ENCODE measurements around the gene ADGRL3.
A peak's percentile ranks its signal among the peaks of the same experiment; 100 is the strongest.

The ADGRL3 gene

DNA sequence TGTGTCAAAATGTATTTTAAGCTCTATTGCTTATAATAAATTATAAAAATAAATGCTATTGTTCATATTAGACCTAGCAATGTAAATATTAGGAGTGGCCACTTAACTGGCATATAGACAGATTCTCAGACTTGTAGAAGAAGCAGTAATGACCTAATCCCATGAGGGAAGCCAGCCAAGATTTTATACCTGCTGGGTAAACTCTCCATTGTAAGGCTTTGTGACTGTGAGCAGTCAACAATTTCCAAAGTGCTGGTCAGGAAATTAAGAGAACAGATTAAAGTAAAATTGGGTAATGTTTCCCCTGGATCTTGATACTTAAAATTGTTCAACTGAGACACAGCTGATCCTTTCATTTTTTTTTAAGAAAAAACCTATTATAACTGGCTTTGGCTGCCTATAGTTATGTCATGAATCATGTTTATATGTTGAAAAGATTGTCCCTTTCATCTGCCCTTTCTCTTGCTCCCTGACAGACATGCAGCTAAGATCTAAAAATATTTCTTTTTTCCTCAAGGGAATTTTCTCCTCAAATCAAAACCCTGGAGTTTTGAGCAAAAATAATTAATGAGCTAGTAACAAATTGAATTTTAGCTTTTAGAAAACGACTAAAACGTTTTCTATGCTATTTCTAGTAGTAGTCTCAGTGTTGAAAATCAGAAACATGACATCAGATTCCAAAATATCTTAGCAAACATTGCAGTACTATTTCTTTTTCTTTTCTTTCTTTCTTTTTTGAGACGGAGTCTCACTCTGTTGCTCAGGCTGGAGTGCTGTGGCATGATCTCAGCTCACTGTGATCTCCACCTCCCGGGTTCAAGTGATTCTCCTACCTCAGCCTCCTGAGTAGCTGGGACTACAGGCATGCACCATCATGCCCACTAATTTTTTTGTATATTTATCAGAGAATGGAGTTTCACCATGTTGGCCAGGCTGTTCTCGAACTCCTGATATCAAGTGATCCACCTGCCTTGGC lies 77.9 kb downstream of the ADGRL3 start:
- no peak for DNase-seq (ENCODE audit: low read depth, low spot score)

GRCh38 chr4:61292322-61292721 lies 92.2 kb downstream of the ADGRL3 start:
- no peak for DNase-seq (ENCODE audit: low read depth, low spot score)

DNA sequence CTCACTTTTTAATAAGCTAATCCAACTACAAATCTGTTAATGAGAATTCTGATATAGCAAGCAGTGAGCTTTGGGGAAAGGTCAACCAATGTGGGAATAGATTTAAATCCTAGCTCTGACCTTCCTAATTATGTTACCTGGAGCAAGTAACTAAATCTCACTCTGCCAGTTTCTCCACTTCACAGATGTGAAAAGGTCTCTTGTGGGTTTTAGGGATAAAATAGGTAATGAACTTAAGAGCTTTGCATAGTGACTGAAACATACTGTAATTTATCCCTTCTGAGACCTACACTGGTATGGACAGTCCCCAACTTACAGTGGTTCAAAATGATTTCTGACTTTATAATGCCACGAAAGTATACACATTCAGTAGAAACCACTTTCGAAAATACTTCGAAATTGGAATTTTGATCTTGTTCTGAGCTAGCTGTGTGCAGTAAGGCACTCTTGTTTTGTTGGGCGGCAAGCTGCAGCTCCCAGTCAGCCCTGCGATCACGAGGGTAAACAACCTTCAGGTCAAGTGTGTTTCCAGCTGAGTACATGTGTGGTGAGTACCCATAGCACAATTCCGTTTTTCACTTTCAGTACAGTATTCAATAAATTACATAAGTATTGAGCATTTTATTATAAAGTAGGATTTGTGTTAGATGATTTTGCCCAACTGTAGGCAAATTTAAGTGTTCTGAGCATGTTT lies 93.7 kb downstream of the ADGRL3 start:
- DNase-seq (ENCODE audit: low read depth, low spot score) = no peak

- no peak for DNase-seq (ENCODE audit: low read depth, low spot score)
These were observed 94.8 kb downstream of the ADGRL3 start for GRCh38 chr4:61294936-61295335.

DNA sequence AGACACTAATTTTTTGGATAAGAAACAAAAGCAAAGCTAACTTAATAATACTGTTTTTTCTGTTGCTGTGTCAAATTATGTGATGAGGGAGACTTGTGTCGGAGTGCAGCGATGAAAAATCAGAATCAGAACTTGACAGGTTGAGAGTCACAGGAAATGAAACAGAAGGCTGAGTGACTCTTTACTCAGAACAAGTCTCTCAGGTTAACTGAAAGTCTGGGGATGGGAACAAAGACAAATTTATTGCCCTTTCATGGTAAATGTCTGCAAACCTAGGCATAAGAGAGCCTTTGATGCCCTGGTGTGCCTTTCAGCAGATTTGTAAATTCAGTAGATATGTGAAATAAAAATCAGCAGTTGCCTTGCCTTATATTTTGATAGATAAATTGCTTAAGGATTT lies 96.0 kb downstream of the ADGRL3 start:
- DNase-seq (ENCODE audit: low read depth, low spot score) = no peak

- no peak for DNase-seq (ENCODE audit: low read depth, low spot score)
These were observed 98.1 kb downstream of the ADGRL3 start for GRCh38 chr4:61298178-61298740.

- DNase-seq (ENCODE audit: low read depth, low spot score) = no peak
These were observed 99.2 kb downstream of the ADGRL3 start for GRCh38 chr4:61299316-61299715.

DNA sequence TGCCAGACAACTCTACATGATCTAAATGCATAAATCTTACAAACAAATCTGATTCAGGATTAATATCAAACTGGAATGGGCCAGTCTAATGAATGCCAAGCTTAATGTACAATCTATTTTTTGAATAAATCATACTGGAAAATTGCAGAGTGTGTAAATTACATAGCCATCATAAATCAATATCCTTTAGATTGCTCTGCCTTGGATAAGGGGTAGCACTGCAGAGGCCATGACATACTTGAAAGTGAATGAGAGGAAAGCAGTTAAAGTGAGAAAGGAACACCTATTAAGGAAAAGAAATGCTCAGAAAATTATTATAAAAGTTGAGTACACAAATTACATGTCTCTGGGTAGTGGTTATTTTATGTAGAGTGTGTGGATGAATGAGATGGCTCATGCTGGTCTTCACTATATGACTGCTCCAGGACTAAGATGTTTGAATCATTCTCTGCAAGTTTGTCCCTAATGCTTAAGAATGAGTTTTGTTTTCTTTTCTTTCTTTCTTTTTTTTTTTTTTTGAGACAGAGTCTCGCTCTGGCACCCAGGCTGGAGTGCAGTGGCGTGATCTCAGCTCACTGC lies 100.2 kb downstream of the ADGRL3 start:
- DNase-seq (ENCODE audit: low read depth, low spot score) = no peak

DNA sequence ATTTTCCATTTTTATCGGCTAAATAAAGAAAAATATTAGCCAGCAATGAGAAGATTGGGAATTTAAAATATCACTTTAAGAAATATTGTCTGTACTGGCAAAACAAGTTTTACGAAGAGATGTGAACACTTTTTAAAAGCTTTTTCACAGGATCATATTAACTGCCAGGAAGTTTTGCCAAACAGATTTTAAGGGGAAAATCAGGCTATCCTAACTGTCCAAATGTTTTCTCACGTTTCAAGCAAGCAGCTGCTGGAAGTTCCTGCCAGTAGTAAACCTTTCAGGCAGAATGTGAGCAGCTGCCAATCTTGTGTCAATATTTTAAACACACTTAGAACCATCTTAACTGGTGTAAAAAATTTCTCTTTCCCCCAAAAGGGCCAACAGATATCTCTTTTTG lies 101.1 kb downstream of the ADGRL3 start:
- no peak for DNase-seq (ENCODE audit: low read depth, low spot score)

- no peak for DNase-seq (ENCODE audit: low read depth, low spot score)
These were observed 107.9 kb downstream of the ADGRL3 start for GRCh38 chr4:61308033-61308432.

DNA sequence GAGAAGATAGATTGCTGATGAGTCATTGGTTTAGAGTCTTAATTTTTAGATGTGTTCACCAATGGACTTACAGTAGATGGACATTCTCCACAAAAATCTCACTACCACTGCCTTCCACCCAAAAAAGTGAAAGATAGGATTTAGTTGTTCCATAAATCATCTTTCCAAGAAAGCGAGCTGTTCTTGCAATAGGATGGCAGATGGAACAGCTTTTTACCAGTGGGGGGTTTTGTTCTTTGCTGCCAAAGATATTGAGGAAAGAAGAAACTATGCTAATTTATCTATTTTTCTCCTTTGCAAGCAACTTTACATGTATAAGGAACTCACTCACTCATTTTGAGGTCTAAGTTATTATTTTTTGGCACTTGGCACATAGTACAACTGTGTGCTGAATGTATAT lies 109.5 kb downstream of the ADGRL3 start:
- DNase-seq (ENCODE audit: low read depth, low spot score) = no peak

DNA sequence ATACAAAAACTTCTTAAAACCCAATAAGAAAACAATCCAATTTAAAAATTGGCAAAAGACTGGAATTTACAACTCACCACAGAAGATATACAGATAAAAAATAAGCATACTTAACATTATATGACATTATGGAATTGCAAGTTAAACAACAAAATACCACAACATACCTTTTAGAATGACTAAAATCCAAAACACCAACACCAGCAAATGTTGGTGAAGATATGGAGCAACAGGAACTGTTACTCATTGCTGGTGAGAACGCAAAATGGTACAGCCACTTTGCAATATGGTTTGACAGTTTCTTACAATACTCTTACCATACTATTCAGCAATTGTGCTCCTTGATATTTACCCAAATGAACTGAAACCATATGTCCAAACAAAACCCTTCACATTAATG lies 112.4 kb downstream of the ADGRL3 start:
- DNase-seq (ENCODE audit: low read depth, low spot score) = no peak

DNA sequence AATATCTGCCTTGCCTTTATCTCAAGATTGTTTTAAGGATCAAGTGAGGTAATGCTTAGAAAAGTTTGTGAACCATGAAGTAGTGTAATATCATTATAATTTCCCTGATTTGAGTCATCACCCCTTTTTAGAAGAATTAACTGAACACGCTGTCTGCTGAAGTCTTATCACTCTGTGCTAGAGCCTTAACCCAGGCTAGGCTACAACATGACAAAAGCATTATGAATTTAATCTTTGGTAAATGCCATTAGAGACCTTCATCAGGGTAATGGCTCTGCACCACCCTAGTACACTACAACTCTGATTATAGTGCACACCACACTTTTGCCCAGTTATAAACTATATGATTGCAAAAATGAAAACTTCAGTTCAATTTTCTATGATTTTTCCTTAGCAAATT lies 118.3 kb downstream of the ADGRL3 start:
- no peak for DNase-seq (ENCODE audit: low read depth, low spot score)

DNA sequence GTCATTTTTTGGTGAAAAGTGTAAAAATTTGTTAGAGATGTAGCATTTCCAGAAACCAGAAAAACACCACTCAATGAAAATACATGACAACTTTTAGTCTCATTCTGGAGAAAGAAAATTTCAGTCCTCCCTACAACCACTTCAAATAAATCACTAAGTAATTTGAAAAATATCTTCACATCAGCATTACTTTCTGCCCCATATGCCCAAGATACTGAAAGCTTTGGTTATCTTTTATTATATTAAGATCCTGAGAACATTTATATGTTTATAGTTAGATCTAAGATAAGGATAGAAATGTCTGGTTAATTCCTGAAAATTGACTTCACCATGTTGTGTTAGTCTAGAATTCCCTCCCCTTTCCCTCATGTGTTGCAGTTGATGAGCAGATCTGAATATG lies 119.0 kb downstream of the ADGRL3 start:
- no peak for DNase-seq (ENCODE audit: low read depth, low spot score)

DNA sequence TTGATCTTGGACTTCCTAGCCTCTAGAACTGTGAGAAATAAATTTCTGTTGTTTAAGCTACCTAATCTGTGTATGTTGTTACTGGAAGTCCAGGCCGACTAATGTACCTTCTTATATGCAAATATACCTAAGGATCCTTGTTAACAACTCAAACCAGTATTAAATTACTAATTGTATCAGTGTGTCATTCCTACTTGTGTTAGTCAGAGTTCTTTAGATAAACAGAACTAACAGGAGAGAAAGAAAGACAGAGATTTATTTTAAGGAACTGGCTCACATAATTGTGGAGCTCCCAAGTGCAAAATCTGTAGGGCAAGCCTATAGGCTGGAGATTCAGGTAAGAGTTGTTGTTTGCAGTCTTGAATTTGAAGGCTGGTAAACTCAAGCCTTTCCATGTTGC lies 120.0 kb downstream of the ADGRL3 start:
- DNase-seq (ENCODE audit: low read depth, low spot score) = peak; percentile 2

DNA sequence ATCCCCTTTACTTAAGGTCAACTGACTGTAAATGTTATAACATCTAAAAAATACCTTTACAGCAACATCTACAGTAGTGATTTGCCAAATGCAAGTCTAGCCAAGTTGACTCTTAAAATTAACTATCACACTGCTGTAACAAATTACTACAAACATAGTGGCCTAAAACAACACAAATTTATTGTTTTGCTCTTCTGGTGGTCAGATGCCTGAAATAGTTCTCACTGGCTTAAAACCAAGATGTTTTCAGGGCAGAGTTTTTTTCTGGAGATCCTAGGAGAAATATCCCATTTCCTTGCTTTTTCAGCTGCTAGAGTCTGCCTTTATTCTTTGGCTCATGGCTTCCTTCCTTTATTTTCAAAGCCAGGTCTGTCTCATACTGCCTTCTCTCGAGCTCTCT lies 120.5 kb downstream of the ADGRL3 start:
- peak; percentile 13 for DNase-seq (ENCODE audit: low read depth, low spot score)

DNA sequence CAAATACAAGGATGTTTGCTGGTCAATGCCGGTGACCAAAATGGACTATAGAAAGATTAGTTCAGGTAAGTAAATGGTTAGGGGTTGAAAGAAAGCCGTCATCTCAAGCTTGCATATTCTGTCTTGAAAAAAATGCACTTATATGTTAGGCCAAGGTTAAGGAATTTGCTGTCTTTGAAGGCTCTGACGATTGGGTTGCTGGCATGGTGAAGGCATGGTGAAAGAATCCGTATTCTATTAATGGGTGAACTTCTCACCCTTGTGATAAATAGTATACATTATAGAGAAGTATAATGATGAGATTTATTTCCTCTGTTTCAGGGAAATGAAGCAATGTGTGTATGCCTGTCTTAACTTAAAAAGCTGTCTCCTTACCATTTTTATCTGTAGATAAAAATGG lies 132.6 kb downstream of the ADGRL3 start:
- no peak for DNase-seq (ENCODE audit: low read depth, low spot score)

- no peak for DNase-seq (ENCODE audit: low read depth, low spot score)
These were observed 133.4 kb downstream of the ADGRL3 start for GRCh38 chr4:61333490-61333889.

- no peak for DNase-seq (ENCODE audit: low read depth, low spot score)
These were observed 135.2 kb downstream of the ADGRL3 start for GRCh38 chr4:61335241-61335763.

DNA sequence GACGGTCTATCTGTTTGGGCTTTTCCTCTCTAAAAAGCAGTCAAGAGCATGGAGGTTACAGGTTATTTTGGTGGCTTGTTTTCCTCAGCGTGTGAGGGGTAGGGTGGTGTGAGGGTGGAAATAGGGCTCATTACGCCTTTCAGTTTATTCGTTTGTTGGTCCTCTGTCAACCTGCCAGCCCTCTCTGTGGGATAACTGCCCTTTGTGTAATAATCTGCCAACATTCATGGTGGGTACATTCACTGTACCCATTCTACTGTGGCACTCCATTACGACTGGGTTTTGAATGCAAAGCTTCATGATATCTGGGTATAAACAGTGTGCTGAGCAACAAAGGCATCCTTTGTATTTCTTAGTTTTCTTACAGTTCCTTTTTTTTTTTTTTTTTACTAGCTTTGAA lies 136.4 kb downstream of the ADGRL3 start:
- no peak for DNase-seq (ENCODE audit: low read depth, low spot score)

DNA sequence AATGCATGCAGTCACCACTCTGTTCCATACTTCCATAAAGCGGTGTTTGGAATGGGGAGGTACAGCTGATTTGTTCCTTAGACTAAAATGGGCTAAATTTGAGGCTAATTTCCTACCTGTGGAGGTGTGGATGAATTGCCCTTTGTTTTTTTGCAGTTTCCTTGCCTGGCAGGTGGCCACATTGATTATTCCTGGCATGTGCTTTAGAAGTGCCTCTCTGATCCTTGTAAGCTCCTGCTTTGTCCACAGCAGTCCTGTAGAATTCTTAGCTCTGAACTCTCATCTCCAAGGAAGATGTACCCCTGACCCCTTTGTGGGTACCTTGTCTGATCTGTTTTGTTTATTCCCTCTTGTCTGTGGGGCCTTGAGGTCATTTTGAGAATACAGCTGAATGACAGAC lies 136.8 kb downstream of the ADGRL3 start:
- DNase-seq (ENCODE audit: low read depth, low spot score) = no peak

DNA sequence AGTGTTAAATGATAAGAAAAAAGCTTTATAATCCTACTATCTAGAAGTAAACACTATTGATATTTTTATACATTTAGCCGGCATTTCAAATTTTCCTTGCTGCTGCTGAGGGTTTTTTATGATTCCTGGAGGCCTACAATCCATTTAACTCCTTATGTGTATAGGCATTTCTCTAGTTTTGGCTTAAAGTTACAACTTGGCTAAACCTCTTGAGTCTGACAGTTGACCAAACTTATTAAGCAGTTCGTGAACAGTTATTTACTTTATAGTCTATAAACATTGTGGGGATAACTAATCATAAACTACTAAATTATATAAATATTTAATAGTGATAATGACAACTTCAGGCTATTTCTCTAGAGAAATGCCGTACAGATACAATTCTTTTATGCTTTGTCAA lies 141.9 kb downstream of the ADGRL3 start:
- DNase-seq (ENCODE audit: low read depth, low spot score) = no peak

All from brain pericyte (primary cell).